Stimulated activated naive B cell treated with anti-CD40 and anti-IgM and Interleukin-4, amounts not matched to agents 10 μg/mL and 1 μg/mL and 100 μg/mL, for 72 hours (primary cell): ENCODE measurements around the gene FARS2.

ENCODE experiments used
- ATAC-seq, 2 donors: fragments of 150-1000 bp; cut with Tn5 transposase; replicated peaks; 2 replicates each; pipeline ENCODE4 v1.10.0; 2021; ENCODE audit warnings: moderate library complexity in 1 of 2
- DNase-seq: peaks from one replicate; pipeline ENCODE4 v3.0.0; 2021
- H3K27ac Mint-ChIP-seq: one replicate; pipeline ENCODE4 v1.8.0; 2022; ENCODE audit warnings: mild to moderate bottlenecking, mixed read lengths
- H3K27me3 Mint-ChIP-seq, 2 donors: one replicate each; pipeline ENCODE4 v1.8.0; 2022; ENCODE audit warnings: mixed read lengths in 2 of 2
- H3K36me3 Mint-ChIP-seq, 2 donors: one replicate each; pipeline ENCODE4 v1.8.0; 2022; ENCODE audit warnings: mixed read lengths in 2 of 2, mild to moderate bottlenecking in 1 of 2
- H3K4me1 Mint-ChIP-seq, 2 donors: one replicate each; pipeline ENCODE4 v1.8.0; 2022; ENCODE audit warnings: mixed read lengths in 2 of 2, mild to moderate bottlenecking in 1 of 2
- H3K4me3 Mint-ChIP-seq, 2 donors: one replicate each; pipeline ENCODE4 v1.8.0; 2022; ENCODE audit warnings: mild to moderate bottlenecking in 2 of 2, mixed read lengths in 2 of 2, moderate library complexity in 1 of 2
- H3K9me3 Mint-ChIP-seq, 2 donors: one replicate each; pipeline ENCODE4 v1.8.0; 2022; ENCODE audit warnings: mixed read lengths in 2 of 2, mild to moderate bottlenecking in 1 of 2

FARS2 gene

DNA sequence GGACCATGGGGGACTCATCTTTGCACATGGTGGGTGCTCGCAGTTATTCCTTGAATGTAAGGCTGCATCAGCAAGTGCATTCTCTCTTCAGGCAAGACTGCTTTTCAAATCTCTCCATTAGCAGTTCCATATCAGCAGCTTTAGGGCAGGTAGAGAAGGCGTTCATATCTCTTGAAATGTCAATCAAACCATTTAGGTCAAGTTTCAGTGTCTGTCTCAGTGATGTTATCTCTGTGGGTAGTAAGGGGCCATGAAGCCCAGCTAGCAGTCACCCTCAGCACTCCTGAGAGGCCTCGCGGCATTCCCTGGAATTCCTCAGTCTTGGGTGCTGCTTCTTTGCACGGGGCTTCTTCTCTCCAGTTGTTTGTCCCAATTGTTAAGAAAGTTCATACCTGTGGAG, 24.2 kb downstream of the FARS2 start:
- Mint-ChIP-seq H3K9me3 (no peaks in the 10 kb centered on the region), H3K4me3 (no peak overlapping the region), H3K4me1 (peaks cover 40 to 62% of the 10 kb centered on the region in 2 donors), H3K27me3 (no peaks in the 10 kb centered on the region), H3K36me3 (peaks cover 13 to 18% of the 10 kb centered on the region in 2 donors), H3K27ac (no peak overlapping the region)
- no peak for ATAC-seq
- DNase-seq, result no peak

DNA sequence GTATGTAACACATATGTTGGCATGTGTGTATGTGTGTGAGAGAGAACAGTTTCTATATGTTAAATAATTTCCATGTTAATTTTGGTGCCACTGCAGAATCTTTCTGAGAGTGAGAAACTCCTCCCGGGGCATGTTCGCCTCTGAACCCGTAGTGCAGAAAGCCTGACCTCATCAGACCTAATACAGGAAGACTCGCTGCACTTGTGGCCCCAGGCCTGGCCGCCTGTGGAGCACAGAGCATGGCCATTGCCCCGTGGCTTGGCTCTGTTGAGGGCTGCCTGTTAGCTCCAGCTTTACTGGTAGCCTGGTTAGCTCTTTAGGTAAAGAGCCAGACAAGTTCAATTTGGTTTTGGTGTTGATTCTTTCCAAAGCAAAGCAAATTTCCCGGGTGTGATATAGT, 25.5 kb downstream of the FARS2 start:
- ATAC-seq, result peak in 1 of 2 donors; percentile 65
- H3K27me3 Mint-ChIP-seq, result no peaks in the 10 kb centered on the region
- DNase-seq, result no peak
- H3K4me1 Mint-ChIP-seq, result peaks cover 43 to 64% of the 10 kb centered on the region in 2 donors
- no peaks in the 10 kb centered on the region for H3K9me3 Mint-ChIP-seq
- H3K36me3 Mint-ChIP-seq, result peaks cover 13 to 23% of the 10 kb centered on the region in 2 donors
- no peak overlapping the region for H3K4me3 Mint-ChIP-seq
- peak overlapping the region; percentile 75 for H3K27ac Mint-ChIP-seq

DNA sequence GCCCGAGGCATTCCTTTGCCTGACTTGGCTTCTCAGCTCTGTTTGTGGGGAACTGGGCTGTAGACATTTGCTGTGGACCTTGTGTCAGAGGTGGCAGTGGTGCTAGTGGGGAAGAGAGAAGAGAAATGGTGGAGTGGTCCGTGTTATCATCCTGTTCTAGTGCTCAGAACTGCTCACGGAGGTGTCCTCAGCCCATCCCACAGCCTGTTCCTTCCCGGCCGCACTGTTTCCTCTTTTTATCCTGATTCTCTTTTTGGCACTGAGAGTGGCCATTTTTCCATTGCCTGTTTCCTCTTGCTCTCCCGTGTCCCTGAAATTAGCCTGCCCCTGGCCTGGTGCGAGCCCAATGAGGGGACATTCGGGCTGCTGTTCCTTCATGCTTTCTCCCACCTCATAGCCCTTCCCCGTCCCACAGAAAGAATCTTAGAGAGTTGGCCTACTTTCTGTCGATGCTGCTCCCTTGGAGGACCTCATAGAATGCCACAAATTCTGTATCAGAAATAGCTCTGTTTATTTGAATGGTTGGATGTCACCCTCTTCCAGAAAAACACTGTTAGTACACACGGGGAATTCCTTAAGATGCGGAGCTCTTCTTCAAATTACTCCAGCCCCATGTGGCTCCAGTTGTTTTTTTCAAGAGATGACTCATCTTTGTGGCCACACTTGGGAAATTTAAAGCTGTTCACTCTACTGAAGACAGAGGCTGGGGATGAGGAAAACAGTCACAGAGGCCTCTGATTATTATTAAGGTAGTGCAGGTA, 26.1 kb downstream of the FARS2 start:
- Mint-ChIP-seq H3K27me3 (no peaks in the 10 kb centered on the region), H3K9me3 (no peaks in the 10 kb centered on the region), H3K4me3 (no peak overlapping the region), H3K27ac (peak overlapping the region; percentile 75), H3K36me3 (peaks cover 16 to 25% of the 10 kb centered on the region in 2 donors), H3K4me1 (peaks cover 45 to 70% of the 10 kb centered on the region in 2 donors)
- DNase-seq, result no peak
- ATAC-seq, result no peak

DNA sequence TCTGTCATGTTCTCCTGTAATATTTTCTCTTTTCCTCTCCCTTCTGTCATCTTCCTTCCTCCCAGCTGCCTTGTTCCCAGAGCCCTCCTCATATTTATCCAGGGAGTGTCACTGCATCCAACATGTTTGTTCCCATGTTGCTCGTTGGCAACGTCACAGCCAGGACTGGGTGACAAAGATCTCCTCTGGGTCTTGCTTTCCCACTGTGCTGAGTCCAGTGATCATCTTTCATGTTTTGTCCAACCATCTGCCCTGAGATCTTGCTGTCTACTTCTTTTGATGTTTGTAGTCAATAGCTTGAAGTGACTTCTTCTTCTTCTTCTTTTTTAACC, 26.6 kb downstream of the FARS2 start:
- Mint-ChIP-seq H3K27ac (no peak overlapping the region), H3K4me1 (peaks cover 46 to 75% of the 10 kb centered on the region in 2 donors), H3K4me3 (no peak overlapping the region), H3K9me3 (no peaks in the 10 kb centered on the region), H3K36me3 (peaks cover 19 to 28% of the 10 kb centered on the region in 2 donors), H3K27me3 (no peaks in the 10 kb centered on the region)
- DNase-seq, result no peak
- no peak for ATAC-seq

DNA sequence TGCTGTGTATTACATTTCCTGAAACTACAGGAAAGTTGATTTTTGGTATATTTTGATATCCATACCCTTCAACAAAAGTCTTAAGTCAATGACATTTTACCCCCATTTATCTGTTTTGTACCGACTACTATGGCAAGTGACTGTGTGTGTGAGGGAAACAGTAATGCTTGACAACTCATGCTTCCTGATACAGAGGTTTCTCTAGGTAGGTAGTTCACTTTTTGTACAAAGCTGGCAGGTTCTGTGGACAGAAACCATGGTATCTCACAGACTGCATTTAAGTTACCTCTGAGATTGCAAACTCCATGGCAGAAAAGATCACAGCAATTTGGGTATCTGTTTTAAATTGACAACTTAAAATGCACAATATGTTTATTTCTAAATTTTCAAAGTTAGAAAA, 28.8 kb downstream of the FARS2 start:
- Mint-ChIP-seq H3K27ac (no peak overlapping the region), H3K27me3 (no peaks in the 10 kb centered on the region), H3K4me1 (peaks cover 52 to 84% of the 10 kb centered on the region in 2 donors), H3K36me3 (peaks cover 17 to 22% of the 10 kb centered on the region in 2 donors), H3K9me3 (no peaks in the 10 kb centered on the region), H3K4me3 (no peak overlapping the region)
- no peak for DNase-seq
- ATAC-seq, result peak; percentile 36 to 48

DNA sequence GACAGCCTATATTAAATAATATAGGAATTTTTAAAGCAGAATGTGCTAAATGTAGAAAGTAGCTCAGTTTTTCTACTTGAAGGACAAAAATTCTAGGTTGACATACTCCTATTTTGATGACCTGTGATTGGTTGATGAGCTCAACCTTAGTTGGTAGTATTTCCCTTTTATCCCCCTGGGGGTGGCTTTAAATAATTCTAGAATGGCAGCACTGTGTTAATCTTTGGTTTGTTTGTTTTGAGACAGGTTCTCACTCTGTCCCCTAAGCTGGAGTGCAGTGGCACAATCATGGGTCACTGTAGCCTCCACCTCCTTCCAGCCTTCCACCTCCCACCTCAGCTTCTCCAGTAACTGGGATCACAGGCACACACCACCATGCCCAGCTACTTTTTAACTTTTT, 29.2 kb downstream of the FARS2 start:
- no peaks in the 10 kb centered on the region for H3K9me3 Mint-ChIP-seq
- H3K27ac Mint-ChIP-seq, result peak overlapping the region; percentile 37
- H3K27me3 Mint-ChIP-seq, result no peaks in the 10 kb centered on the region
- DNase-seq (no peak), ATAC-seq (peak; percentile 43 to 51)
- H3K36me3 Mint-ChIP-seq, result peaks cover 17 to 22% of the 10 kb centered on the region in 2 donors
- peak overlapping the region; percentile 5 to 34 for H3K4me3 Mint-ChIP-seq
- H3K4me1 Mint-ChIP-seq, result peaks cover 48 to 80% of the 10 kb centered on the region in 2 donors

DNA sequence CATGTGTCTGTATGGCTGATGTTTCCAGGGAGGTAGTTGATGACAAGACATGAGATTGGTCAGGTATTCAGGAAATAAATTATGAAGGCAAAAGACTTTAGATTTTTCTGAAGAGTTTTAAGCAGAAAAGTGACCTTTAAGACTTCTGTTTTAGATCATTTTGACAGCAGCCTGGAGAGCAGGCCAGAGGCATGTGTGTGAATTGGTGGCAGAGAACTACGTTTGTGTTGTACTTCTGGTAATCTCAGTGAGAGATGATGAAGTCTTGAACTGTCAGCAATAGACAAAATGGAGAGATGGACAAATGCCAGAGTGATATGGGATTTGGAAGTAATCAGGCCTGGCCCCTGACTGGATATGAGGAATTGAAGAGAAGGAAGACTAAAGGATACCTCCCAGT, 30.8 kb downstream of the FARS2 start:
- H3K4me3 Mint-ChIP-seq, result no peak overlapping the region
- peaks cover 39 to 66% of the 10 kb centered on the region in 2 donors for H3K4me1 Mint-ChIP-seq
- no peak overlapping the region for H3K27ac Mint-ChIP-seq
- H3K36me3 Mint-ChIP-seq, result peaks cover 13 to 26% of the 10 kb centered on the region in 2 donors
- no peaks in the 10 kb centered on the region for H3K27me3 Mint-ChIP-seq
- no peak for ATAC-seq
- no peaks in the 10 kb centered on the region for H3K9me3 Mint-ChIP-seq
- no peak for DNase-seq

DNA sequence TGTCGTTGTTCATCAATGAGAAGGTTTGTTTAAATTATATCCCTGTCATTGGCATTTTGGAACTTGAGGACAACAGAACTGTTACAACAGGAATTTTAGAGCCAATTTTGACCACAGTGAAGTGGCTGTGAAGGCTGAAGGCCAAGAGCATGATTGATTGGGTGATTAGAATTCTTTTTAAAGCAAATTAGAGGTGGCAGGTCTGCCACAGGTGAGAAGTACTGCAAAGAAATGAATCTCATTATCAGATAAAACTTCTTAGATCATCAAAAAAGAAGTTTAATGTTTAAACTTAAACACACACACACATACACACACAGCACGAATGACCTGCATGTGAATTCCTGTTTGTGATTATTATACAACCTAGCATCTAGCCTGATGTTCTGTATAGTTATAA, 32.4 kb downstream of the FARS2 start:
- DNase-seq (no peak), ATAC-seq (no peak)
- Mint-ChIP-seq H3K27ac (no peak overlapping the region), H3K4me1 (peaks cover 36 to 52% of the 10 kb centered on the region in 2 donors), H3K4me3 (no peak overlapping the region), H3K27me3 (no peaks in the 10 kb centered on the region), H3K36me3 (peaks cover 6 to 21% of the 10 kb centered on the region in 2 donors), H3K9me3 (no peaks in the 10 kb centered on the region)

DNA sequence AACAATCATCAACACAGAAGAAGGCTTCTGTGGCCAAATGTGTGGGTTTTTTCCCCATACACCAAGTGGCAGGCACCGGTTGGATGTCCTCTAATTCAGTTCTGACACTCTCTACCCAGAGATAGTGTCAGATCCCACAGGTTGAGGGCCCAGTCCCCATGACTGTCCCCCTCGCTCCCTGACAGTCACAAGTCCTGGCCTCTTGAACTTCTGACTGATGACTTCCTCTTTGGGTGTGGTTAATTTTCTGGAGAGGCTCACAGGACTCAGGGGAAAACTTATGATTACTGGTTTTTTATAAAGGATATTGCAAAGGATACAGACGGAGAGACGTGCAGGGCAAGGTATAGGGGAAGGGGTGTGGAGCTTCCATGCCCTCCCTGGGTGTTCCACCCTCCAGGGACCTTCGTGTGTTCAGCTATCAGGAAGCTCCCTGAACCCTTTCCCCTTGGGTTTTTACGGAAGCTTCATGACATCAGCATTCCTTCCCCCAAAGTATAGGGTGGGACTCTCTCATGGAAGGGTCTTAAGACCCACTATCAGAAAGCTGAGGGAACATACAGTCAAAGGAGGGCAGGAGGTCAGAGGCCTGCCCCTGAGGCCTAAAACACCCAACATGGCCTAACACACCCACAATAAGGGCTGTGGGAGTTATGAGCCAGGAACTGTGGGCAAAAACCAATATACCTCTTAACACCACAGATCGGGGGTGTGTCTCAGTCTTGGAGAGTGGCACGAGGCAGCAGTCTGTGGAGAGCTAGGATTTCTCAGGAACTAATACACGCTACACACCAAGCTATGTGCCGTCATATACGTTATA, 33.3 kb downstream of the FARS2 start:
- H3K27ac Mint-ChIP-seq, result peak overlapping the region; percentile 69
- no peaks in the 10 kb centered on the region for H3K27me3 Mint-ChIP-seq
- peaks cover 36 to 48% of the 10 kb centered on the region in 2 donors for H3K4me1 Mint-ChIP-seq
- DNase-seq (no peak), ATAC-seq (peak; percentile 83 to 88)
- no peaks in the 10 kb centered on the region for H3K9me3 Mint-ChIP-seq
- peak overlapping the region; percentile 5 to 44 for H3K4me3 Mint-ChIP-seq
- peaks cover 6 to 21% of the 10 kb centered on the region in 2 donors for H3K36me3 Mint-ChIP-seq

DNA sequence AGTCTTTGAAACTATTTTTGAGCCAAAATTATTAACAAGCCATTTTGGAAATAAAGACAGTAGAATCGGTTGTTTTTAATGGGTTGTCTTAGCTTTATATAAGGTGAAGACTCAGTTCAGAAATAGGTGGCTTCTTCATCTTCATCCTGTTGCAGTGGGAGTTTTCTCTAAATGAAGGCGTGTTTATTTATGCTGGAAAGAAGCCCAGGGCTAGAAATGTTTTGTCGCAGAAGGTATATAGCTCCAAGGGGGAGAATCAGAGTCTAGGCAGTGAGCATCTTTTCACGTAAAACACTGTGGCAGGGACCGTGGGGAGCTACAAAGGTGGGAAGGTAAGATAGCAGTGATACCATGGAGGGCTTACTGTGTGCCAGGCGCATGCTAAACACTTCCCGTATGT, 34.3 kb downstream of the FARS2 start:
- Mint-ChIP-seq H3K27me3 (no peaks in the 10 kb centered on the region), H3K27ac (peak overlapping the region; percentile 75), H3K9me3 (no peaks in the 10 kb centered on the region), H3K36me3 (peaks cover 6 to 20% of the 10 kb centered on the region in 2 donors), H3K4me1 (peaks cover 38 to 45% of the 10 kb centered on the region in 2 donors), H3K4me3 (no peak overlapping the region)
- ATAC-seq (no peak), DNase-seq (no peak)

DNA sequence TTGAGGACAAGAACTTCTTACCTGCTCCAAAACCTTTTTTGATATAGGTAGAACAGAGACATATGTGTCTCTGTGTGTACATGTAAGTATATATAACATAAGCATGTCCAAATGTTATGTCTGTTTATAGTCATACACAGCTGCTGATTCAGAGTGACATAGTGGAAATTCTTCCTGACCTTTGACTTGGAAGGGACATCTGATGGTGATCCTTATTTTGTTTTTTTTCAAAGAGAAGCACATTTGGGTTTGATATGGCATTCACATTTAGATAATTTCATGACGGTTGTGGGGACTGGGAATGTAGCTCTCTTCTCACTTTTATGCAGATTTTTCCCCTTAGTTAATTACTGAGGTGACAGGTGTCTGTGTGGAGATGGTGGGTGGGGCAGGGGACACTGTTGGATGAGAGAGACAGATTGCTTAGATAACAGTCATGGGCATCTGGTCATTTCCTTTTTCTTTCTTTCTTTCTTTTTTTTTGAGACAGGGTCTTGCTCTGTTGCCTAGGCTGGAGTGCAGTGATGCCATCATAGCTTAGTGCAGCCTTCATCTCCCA, 39.0 kb downstream of the FARS2 start:
- H3K9me3 Mint-ChIP-seq, result no peaks in the 10 kb centered on the region
- ATAC-seq (no peak), DNase-seq (no peak)
- H3K27me3 Mint-ChIP-seq, result no peaks in the 10 kb centered on the region
- no peak overlapping the region for H3K4me3 Mint-ChIP-seq
- H3K27ac Mint-ChIP-seq, result peak overlapping the region; percentile 20
- H3K4me1 Mint-ChIP-seq, result peaks cover 30 to 37% of the 10 kb centered on the region in 2 donors
- peaks cover 0 to 4% of the 10 kb centered on the region in 2 donors for H3K36me3 Mint-ChIP-seq

DNA sequence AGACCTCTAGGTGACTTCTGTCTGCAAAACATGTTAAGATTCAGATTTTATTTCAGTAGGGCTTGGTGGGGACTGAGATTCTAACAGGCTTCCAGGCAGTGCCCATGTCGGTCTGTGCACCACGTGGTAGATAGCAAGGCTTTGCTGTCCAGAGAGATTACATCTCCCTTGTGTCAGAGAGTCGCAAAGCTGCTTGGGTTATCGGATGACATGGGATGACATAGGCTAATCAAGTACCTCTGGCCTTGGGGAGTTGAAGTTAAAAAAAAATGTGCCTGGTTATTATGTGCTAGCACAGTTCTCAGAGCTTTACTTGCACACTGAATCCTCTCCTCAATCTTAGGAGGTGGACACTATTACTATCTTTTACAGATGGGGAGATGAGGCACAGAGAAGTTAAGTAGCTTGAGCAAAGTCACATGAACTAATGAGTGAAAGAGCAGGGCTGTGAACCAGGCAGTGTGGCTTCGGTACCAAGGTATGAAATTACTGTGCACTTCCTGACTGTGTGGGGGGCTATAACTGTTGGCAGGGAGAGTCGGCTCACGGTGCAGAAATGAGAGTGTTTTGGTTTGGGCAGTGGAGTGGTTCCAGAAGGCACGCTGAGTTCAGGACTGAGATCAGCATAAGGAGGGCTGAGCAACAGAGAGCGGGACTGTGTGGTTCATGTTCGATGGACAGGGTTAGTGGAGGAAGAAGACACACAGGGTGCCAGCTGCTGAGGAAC, 41.1 kb downstream of the FARS2 start:
- H3K4me3 Mint-ChIP-seq, result peak overlapping the region; percentile 62 to 71
- ATAC-seq (peak; percentile 96 to 97), DNase-seq (peak; percentile 79)
- peaks cover 0 to under 1% of the 10 kb centered on the region in 2 donors for H3K36me3 Mint-ChIP-seq
- no peaks in the 10 kb centered on the region for H3K9me3 Mint-ChIP-seq
- no peaks in the 10 kb centered on the region for H3K27me3 Mint-ChIP-seq
- peak overlapping the region; percentile 68 for H3K27ac Mint-ChIP-seq
- H3K4me1 Mint-ChIP-seq, result peaks cover 32 to 37% of the 10 kb centered on the region in 2 donors

DNA sequence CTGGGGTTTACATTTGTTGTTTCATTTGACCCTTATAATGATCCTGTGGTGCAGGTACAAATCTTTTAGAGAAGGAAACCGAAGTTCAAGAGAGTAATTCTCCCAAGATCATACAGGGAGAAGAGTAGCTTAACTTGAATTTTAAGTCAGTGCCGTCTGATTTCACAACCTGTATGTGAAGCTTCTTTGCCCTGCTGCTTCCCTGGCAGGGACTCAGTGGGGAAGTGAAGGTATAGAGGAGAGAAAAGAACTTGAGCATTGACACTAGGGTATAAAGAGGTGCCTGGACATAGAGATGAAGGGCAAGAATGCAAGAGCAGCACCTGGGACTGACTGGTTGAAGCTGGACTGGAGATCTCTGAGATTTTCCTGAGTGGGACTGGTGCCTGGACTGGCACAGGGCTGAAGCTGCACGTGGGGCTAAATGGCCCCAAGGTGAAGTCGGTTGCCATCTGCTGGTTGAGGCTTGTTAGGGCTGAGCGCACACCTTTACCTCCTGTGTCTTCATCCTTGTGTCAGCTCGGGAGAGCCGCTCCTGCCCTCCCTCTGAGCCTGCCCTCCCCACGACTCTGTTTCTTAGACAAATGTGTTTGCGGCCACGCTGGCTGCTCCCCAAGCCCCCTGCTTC, 41.8 kb downstream of the FARS2 start:
- Mint-ChIP-seq H3K27me3 (no peaks in the 10 kb centered on the region), H3K4me3 (peak overlapping the region; percentile 62 to 71), H3K9me3 (no peaks in the 10 kb centered on the region), H3K36me3 (peaks cover 4 to 8% of the 10 kb centered on the region in 2 donors), H3K4me1 (peaks cover 33 to 37% of the 10 kb centered on the region in 2 donors), H3K27ac (peak overlapping the region; percentile 68)
- ATAC-seq, result peak; percentile 65 to 68
- DNase-seq, result peak; percentile 34
